Muscle layer of duodenum (tissue), 2 donors: ENCODE data around the gene MKLN1.

ENCODE experiments used
- H3K27ac ChIP-seq: one replicate; pipeline ENCODE4 v1.7.0; 2013; ENCODE audit warnings: mild to moderate bottlenecking, low read length
- H3K27me3 ChIP-seq: one replicate; pipeline ENCODE4 v1.7.0; 2013; ENCODE audit warnings: low read depth, mild to moderate bottlenecking, control low read depth, low read length
- H3K36me3 ChIP-seq, 2 donors: one replicate each; pipeline ENCODE4 v1.7.0; 2013; ENCODE audit warnings: low read length in 2 of 2, control low read depth in 1 of 2, mild to moderate bottlenecking in 1 of 2; ENCODE audit not compliant: insufficient read depth in 2 of 2, control insufficient read depth in 1 of 2
- H3K4me1 ChIP-seq, 2 donors: one replicate each; pipeline ENCODE4 v1.7.0; 2013; ENCODE audit warnings: low read length in 2 of 2, mild to moderate bottlenecking in 2 of 2, control low read depth in 1 of 2, moderate library complexity in 1 of 2; ENCODE audit not compliant: insufficient read depth in 2 of 2, control insufficient read depth in 1 of 2
- H3K4me3 ChIP-seq, 2 donors: one replicate each; pipeline ENCODE4 v1.7.0; 2013; ENCODE audit warnings: low read length in 2 of 2, low read depth in 1 of 2, mild to moderate bottlenecking in 1 of 2
- H3K9me3 ChIP-seq, 2 donors: one replicate each; pipeline ENCODE4 v1.7.0; 2013; ENCODE audit warnings: low read length in 2 of 2, control low read depth in 1 of 2, mild to moderate bottlenecking in 1 of 2; ENCODE audit not compliant: control insufficient read depth in 1 of 2
- donor health status: healthy.

The MKLN1 gene

GRCh38 chr7:131327626-131328376, at the start of gene MKLN1:
MKLN1 (plus strand) TSS chr7:131327876; CDS start chr7:131327900, 24 bp downstream.
- Histone ChIP-seq H3K4me1 (peaks cover 0 to 12% of the 10 kb centered on the region in 2 donors), H3K36me3 (peaks cover 0 to 10% of the 10 kb centered on the region in 2 donors), H3K4me3 (peak within 1 kb of the TSS; percentile 66 to 81), H3K27ac (peak within 1 kb of the TSS; percentile 98), H3K9me3 (no peaks in the 10 kb centered on the region), H3K27me3 (no peaks in the 10 kb centered on the region)

- Histone ChIP-seq H3K36me3 (no peaks in the 10 kb centered on the region), H3K9me3 (no peaks in the 10 kb centered on the region), H3K4me3 (no peak overlapping the region), H3K27ac (no peak overlapping the region), H3K4me1 (no peaks in the 10 kb centered on the region), H3K27me3 (no peaks in the 10 kb centered on the region)
Observed at GRCh38 chr7:131279044-131279443, 48.6 kb upstream of the MKLN1 start.

GRCh38 chr7:131281266-131282048, 46.2 kb upstream of the MKLN1 start:
- Histone ChIP-seq H3K4me1 (peaks cover 0 to 8% of the 10 kb centered on the region in 2 donors), H3K4me3 (no peak overlapping the region), H3K36me3 (no peaks in the 10 kb centered on the region), H3K9me3 (no peaks in the 10 kb centered on the region), H3K27me3 (no peaks in the 10 kb centered on the region), H3K27ac (no peak overlapping the region)

GRCh38 chr7:131284702-131285419, 42.8 kb upstream of the MKLN1 start:
- peaks cover 0 to 8% of the 10 kb centered on the region in 2 donors for H3K4me1 ChIP-seq
- H3K27me3 ChIP-seq, result no peaks in the 10 kb centered on the region
- H3K4me3 ChIP-seq, result no peak overlapping the region
- no peaks in the 10 kb centered on the region for H3K36me3 ChIP-seq
- no peaks in the 10 kb centered on the region for H3K9me3 ChIP-seq
- H3K27ac ChIP-seq, result peak overlapping the region; percentile 53

- Histone ChIP-seq H3K9me3 (no peaks in the 10 kb centered on the region), H3K4me1 (peaks cover 0 to 8% of the 10 kb centered on the region in 2 donors), H3K36me3 (no peaks in the 10 kb centered on the region), H3K27me3 (no peaks in the 10 kb centered on the region), H3K4me3 (no peak overlapping the region), H3K27ac (peak overlapping the region; percentile 53)
Observed at GRCh38 chr7:131285556-131285955, 42.1 kb upstream of the MKLN1 start.

GRCh38 chr7:131288450-131288849, 39.2 kb upstream of the MKLN1 start:
- no peak overlapping the region for H3K27ac ChIP-seq
- H3K27me3 ChIP-seq, result no peaks in the 10 kb centered on the region
- no peaks in the 10 kb centered on the region for H3K36me3 ChIP-seq
- H3K4me1 ChIP-seq, result peaks cover 5 to 8% of the 10 kb centered on the region in 2 donors
- H3K9me3 ChIP-seq, result no peaks in the 10 kb centered on the region
- no peak overlapping the region for H3K4me3 ChIP-seq

- Histone ChIP-seq H3K4me3 (no peak overlapping the region), H3K27ac (no peak overlapping the region), H3K27me3 (no peaks in the 10 kb centered on the region), H3K4me1 (peaks cover 5 to 8% of the 10 kb centered on the region in 2 donors), H3K9me3 (no peaks in the 10 kb centered on the region), H3K36me3 (no peaks in the 10 kb centered on the region)
Observed at GRCh38 chr7:131289051-131289450, 38.6 kb upstream of the MKLN1 start.

GRCh38 chr7:131292141-131292905, 35.4 kb upstream of the MKLN1 start:
- H3K9me3 ChIP-seq, result no peaks in the 10 kb centered on the region
- no peak overlapping the region for H3K4me3 ChIP-seq
- no peaks in the 10 kb centered on the region for H3K27me3 ChIP-seq
- no peak overlapping the region for H3K27ac ChIP-seq
- H3K36me3 ChIP-seq, result no peaks in the 10 kb centered on the region
- peaks cover 0 to 5% of the 10 kb centered on the region in 2 donors for H3K4me1 ChIP-seq

DNA sequence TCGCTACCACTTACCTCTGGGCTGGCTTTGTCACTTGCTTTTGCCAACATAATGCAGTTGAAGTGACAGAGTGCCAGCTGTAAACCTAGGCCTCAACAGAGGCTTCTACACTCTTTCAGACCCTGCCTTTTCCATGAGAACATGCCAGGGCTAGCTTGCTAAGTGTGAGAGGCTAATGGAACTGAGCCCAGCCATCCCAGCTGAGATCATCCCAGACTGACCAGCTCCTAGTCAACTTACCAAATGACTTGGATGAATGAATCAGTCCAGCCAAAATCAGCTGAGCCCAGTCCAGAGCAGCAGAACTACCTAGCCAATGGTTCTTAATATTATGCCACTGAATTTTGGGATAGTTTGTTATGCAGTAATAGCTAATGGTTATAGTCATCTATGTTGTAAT, 34.7 kb upstream of the MKLN1 start:
- no peaks in the 10 kb centered on the region for H3K9me3 ChIP-seq
- no peaks in the 10 kb centered on the region for H3K27me3 ChIP-seq
- peaks cover 0 to 5% of the 10 kb centered on the region in 2 donors for H3K4me1 ChIP-seq
- H3K27ac ChIP-seq, result no peak overlapping the region
- H3K36me3 ChIP-seq, result no peaks in the 10 kb centered on the region
- no peak overlapping the region for H3K4me3 ChIP-seq

- H3K4me1 ChIP-seq, result peaks cover 0 to 5% of the 10 kb centered on the region in 2 donors
- no peaks in the 10 kb centered on the region for H3K36me3 ChIP-seq
- H3K27ac ChIP-seq, result no peak overlapping the region
- no peaks in the 10 kb centered on the region for H3K9me3 ChIP-seq
- H3K27me3 ChIP-seq, result no peaks in the 10 kb centered on the region
- H3K4me3 ChIP-seq, result no peak overlapping the region
Observed at GRCh38 chr7:131294553-131294952, 33.1 kb upstream of the MKLN1 start.
